Fibroblast of the aortic adventitia (primary cell): ENCODE results near the gene ZNF793. TPM values are rescaled to one million over a fixed set of nuclear protein-coding genes. Genes with fewer than 3 reads are reported as not detected.

Source experiments
- DNase-seq: peaks from one replicate; pipeline ENCODE4 v3.0.0-alpha.2; 2010; ENCODE audit warnings: low read depth
- H3K4me3 ChIP-seq: 2 replicates; pipeline ENCODE4 v1.5.1; 2011; ENCODE audit warnings: low read depth, mild to moderate bottlenecking, control low read depth, low read length, moderate library complexity
- CTCF ChIP-seq: IDR thresholded peaks from 2 replicates; pipeline ENCODE4 v1.5.1; 2011; ENCODE audit warnings: mild to moderate bottlenecking, low read length, control low read depth, inconsistent platforms; ENCODE audit not compliant: insufficient read depth
- total RNA-seq: library from RNA; depleted of rRNA; stranded (reverse); fragments of >200 nt; gene quantifications from 2 replicates; pipeline ENCODE4 v1.2.3, GENCODE V29; 2012; ENCODE audit warnings: low replicate concordance

ZNF793 gene
- total RNA-seq, 1 donor, result 0.27 TPM

GRCh38 chr19:37565370-37565669 is 58.6 kb downstream of the ZNF793 start:
- H3K4me3 ChIP-seq, result no peak overlapping the region
- TF ChIP-seq CTCF, result no peak
- DNase-seq, result no peak

- TF ChIP-seq CTCF, result no peak
- H3K4me3 ChIP-seq, result no peak overlapping the region
- no peak for DNase-seq
These were observed 65.5 kb downstream of the ZNF793 start for GRCh38 chr19:37572203-37572602.

DNA sequence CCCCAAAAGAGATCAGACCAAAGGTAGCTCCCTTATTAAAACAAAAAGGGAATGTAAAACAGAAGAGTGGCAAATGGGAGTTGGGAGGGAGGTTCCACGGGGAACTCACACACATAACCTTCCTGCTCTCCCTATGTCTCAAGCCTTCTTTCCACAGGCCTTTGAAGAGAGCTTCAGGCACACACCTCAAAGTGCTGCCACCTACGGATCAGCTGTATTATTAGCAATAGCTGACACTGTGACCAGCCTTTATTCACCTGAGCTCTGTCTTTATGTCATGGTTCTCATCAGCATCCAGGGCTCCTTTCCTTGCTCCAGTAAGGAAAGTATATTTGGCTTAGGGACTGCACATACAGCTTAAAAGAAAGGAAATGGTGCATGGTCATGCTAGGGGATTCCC is 76.6 kb downstream of the ZNF793 start:
- DNase-seq, result no peak
- H3K4me3 ChIP-seq, result no peak overlapping the region
- no peak for TF ChIP-seq CTCF

Other genes starting within 250 kb of the ZNF793 start
- gene ZNF527, start 135.8 kb upstream of the ZNF793 start, total RNA-seq, result 6.8 and 9.2 TPM in 2 replicates
- gene ZNF569, start 39.5 kb upstream of the ZNF793 start, total RNA-seq, result 7.3 and 8.4 TPM in 2 replicates
- gene ZNF570, start 37.6 kb upstream of the ZNF793 start, total RNA-seq, result 8.4 and 24.9 TPM in 2 replicates
- 2.5 and 5.2 TPM in 2 replicates for gene ZNF571, start 87.9 kb downstream of the ZNF793 start, total RNA-seq
- gene ZNF540, start 87.9 kb downstream of the ZNF793 start, total RNA-seq, result 0.36 and 2.1 TPM in 2 replicates
- 14.8 and 39.8 TPM in 2 replicates for gene ZFP30, start 148.5 kb downstream of the ZNF793 start, total RNA-seq
- gene ZNF607, start 212.8 kb downstream of the ZNF793 start, total RNA-seq, result 3.2 and 4.9 TPM in 2 replicates